SJCRH30 (cell line): ENCODE results near the gene WARS2. TPM values are rescaled to one million over a fixed set of nuclear protein-coding genes. Genes with fewer than 3 reads are reported as not detected.

Source experiments
- total RNA-seq: library from RNA; depleted of rRNA; stranded (reverse); fragments of >200 nt; shearing (Covaris generic); gene quantifications from 2 replicates; pipeline ENCODE4 v1.2.3, GENCODE V29; 2014; rRNA removed

WARS2 gene
- total RNA-seq, 1 experiment from 2014 or later: 24.5 TPM

Other genes with a start within 250 kb of the WARS2 start
- 58.0 and 63.1 TPM in 2 replicates for gene TBX15, start 152.3 kb downstream of the WARS2 start, total RNA-seq
- not detected in 2 replicates for gene HAO2, start 228.1 kb upstream of the WARS2 start, total RNA-seq